HG03342 (cell line): Measurements from ENCODE around the gene ZSWIM1.
A peak's percentile ranks its signal among the peaks of the same experiment; 100 is the strongest.
"Not testable (repeated sequence)": the region's sequence is repeated elsewhere in the genome, so short reads cannot be mapped to it uniquely, and the experiment has no call there.

Source experiments
- ATAC-seq: cut with Tn5 transposase; IDR thresholded peaks from one replicate; pipeline ENCODE4 v1.9.1; 2021; ENCODE audit warnings: mild to moderate bottlenecking, moderate library complexity; ENCODE audit not compliant: unreplicated experiment

ZSWIM1 gene

DNA sequence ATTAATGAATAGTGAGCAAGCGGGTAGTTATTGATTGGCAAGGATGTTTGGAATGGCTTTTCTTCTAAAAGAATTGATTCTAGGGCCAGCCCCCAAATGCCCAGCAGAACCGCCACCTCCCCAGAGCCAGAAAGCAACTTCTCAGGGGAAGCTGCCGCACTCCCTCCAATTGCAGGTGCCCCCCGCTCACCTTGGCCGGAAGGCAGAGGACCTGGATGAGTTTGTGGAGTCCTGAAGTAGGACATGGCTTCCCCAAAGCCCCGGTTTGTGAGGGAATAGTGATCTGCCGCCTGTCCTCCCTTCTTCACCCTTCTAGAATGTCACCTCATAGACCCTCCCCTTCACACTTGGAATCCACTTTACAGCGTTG, 6.3 kb downstream of the ZSWIM1 start, which contains the start of gene SPATA25:
TSS of gene SPATA25 (minus strand) at position 277 of the 370 bp plus-strand sequence. CDS start at position 245, 32 bp downstream.
- ATAC-seq = no peak

GRCh38 chr20:45888681-45889080, 7.7 kb downstream of the ZSWIM1 start:
- no peak for ATAC-seq

- ATAC-seq = no peak
Observed at GRCh38 chr20:45890077-45890984, 9.3 kb downstream of the ZSWIM1 start.

DNA sequence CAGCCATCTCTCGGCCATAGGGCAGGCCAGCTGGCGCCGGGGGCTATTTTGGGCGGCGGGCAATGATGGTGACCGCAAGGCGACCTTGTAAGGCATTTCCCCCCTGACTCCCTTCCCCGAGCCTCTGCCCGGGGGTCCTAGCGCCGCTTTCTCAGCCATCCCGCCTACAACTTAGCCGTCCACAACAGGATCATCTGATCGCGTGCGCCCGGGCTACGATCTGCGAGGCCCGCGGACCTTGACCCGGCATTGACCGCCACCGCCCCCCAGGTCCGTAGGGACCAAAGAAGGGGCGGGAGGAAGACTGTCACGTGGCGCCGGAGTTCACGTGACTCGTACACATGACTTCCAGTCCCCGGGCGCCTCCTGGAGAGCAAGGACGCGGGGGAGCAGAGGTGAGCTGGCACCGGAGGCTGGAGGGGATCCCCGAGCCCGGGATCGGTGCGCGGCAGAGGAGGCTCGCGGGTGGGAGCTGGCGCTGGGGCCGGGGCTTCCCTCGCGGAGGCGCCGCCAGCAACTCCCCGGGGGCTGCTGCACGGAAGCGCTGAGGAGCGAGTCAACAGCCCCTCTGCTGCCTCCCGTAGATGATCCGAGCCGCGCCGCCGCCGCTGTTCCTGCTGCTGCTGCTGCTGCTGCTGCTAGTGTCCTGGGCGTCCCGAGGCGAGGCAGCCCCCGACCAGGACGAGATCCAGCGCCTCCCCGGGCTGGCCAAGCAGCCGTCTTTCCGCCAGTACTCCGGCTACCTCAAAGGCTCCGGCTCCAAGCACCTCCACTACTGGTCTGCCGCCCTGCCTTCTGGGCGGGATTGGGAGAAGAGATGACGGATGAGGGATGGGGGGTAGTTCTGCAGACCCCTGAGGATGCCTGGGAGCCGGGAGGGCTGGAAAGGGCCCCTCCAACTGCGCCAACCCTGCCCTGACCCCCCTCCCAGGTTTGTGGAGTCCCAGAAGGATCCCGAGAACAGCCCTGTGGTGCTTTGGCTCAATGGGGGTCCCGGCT, 10.3 kb downstream of the ZSWIM1 start, which contains the start of the genes CTSA and NEURL2:
TSS of gene CTSA (plus strand) at position 351 of the 999 bp plus-strand sequence. CDS start at position 585, 234 bp downstream.
TSS of gene NEURL2 (minus strand) at position 224 of the 999 bp plus-strand sequence. CDS start at position 7, 217 bp downstream.
- ATAC-seq = peak; percentile 68

DNA sequence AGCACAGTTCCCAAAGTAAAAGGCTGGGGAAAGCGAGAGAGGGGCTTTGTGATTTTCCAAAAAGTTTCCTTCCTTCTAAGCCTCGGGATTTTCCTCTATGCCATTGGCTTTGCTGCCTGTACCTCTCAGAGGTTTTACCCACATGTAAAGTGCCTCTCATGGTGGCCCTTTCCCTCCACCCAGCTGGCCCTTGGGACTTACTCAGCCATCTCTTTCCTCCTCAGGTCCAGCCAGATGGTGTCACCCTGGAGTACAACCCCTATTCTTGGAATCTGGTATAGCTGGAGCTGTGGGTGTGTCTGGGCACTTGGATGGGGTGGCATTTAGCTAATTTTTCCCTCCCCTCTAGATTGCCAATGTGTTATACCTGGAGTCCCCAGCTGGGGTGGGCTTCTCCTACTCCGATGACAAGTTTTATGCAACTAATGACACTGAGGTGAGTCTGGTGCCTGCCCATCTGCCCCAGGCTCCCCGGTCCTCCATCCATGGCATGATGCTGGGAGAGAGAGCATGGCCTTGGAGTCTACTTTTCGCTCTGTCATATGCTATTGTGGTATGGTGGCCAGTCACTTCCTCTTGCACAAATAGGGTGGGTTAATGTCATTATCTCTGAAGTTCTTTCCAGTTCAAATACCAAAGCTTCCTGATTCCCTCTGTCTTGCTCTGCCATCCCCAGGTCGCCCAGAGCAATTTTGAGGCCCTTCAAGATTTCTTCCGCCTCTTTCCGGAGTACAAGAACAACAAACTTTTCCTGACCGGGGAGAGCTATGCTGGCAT, 11.2 kb downstream of the ZSWIM1 start:
- no peak for ATAC-seq

DNA sequence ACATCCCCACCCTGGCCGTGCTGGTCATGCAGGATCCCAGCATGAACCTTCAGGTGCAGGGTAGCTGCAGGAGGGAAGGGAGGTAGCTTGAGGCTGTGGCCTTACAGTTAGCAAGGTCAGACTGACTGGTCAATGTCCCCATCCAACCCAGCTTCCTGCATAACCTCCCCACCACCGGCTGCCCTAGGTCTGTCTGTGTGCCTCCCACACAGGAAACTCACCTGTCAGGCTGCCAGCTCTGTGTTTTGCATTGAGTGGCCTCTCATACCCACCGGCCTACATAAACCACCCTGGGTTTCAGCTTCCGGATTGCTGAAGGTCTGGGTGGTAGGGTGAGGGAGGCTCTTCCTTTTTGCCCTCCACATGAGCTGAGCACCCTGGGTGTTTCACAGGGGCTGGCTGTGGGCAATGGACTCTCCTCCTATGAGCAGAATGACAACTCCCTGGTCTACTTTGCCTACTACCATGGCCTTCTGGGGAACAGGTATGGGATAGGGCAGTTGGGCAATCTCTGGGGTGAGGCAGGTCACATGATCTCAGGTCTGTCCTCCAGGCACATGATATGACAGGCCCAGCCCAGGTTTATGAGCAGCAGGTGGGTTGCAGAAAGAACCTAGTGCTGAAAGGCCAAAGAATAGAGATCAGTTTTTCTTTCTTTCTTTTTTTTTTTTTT, 11.9 kb downstream of the ZSWIM1 start:
- ATAC-seq = no peak

DNA sequence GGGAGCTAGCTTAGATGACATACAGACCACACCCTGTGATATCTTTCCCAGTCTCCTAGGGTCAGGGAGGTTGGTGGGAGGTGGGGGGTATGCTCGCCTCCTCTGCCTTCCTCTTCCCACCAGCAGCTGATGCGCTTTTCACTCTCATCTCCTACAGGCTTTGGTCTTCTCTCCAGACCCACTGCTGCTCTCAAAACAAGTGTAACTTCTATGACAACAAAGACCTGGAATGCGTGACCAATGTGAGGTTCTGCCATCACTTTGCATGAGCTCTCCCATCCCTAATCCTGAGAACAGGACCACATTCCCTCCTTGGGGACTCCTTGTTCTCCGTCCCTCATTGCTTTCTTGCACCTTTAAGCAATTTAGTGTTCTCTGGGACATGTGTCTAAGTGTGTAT, 12.8 kb downstream of the ZSWIM1 start:
- no peak for ATAC-seq

GRCh38 chr20:45894797-45895196, 13.8 kb downstream of the ZSWIM1 start:
- no peak for ATAC-seq

DNA sequence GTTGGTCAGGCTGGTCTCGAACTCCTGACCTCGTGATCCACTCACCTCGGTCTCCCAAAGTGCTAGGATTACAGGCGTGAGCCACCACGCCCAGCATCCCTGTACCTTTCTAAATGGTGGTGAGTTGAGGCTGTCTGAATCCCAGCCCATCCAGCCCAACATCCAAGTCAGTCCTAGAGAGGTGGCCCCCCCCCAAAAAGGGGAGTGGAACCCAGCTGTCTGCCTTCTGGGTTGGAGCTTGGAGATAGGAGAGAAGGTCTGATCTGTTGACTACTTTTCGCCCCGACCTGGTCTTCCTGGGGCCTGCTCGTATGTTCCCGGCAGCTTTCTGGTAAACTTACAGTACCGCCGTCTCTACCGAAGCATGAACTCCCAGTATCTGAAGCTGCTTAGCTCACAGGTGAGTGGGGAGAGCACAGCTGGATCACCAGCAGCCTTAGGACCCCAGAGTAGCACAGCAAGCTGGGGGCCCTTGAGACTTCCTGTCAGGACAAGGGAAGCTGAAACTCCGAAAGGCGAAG, 15.7 kb downstream of the ZSWIM1 start:
- ATAC-seq = no peak

- no peak for ATAC-seq
Observed at GRCh38 chr20:45897289-45897688, 16.3 kb downstream of the ZSWIM1 start.

- ATAC-seq = no peak
Observed at GRCh38 chr20:45897692-45898091, 16.7 kb downstream of the ZSWIM1 start.

GRCh38 chr20:45898285-45898684, 17.3 kb downstream of the ZSWIM1 start:
- no peak for ATAC-seq

DNA sequence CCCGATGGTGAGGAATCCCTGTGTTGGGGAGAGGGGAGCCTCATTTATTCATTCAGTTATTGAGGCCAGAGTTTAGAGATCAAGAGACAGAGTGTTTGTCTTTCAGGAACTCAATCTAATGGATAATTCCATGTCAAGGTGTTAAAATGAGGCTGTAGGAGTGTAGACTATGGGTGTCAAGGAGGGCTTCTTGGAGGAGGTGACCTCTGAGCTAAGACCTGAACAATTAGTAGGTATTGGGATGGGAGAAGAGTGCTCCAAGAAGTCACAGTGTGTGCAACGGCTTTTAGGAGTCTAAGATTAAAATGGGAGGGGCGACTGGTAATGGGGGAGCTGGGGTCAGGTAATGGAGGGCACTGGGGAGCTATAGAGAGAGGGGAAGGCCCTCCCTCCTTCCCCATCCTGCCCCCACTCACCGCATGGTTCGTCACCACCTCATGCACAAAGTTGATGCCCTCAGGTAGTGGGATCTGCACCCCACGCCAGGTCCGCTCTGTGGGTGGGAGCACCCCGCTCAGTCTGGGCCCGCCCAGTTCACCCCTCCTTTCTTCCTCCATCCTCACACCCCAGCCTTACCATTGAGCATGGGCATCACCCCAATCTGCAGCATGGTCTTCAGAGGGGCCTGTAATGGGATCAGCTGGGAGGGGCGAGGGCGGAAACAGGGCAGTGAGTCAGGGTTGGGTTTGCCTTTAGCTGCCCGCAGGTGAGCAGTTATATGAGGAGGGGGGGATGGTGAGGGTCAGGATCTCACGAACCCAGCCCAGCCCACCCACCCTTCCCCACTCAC, 18.2 kb downstream of the ZSWIM1 start:
- no peak for ATAC-seq

DNA sequence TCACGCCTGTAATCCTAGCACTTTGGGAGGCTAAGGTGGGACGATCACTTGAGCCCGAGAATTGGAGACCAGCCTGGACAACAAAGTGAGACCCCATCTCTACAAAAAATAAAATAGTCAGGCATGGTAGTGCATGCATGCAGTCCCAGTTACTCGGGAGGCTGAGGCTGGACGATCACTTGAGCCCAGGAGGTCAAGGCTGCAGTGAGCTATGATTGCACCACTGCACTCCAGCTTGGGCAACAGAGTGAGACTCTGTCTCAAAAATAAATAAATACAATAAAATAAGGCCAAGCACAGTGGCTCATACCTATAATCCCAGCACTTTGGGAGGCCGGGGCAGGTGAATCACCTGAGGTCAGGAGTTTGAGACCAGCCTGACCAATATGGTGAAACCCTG, 20.3 kb downstream of the ZSWIM1 start:
- not testable (repeated sequence) for ATAC-seq

DNA sequence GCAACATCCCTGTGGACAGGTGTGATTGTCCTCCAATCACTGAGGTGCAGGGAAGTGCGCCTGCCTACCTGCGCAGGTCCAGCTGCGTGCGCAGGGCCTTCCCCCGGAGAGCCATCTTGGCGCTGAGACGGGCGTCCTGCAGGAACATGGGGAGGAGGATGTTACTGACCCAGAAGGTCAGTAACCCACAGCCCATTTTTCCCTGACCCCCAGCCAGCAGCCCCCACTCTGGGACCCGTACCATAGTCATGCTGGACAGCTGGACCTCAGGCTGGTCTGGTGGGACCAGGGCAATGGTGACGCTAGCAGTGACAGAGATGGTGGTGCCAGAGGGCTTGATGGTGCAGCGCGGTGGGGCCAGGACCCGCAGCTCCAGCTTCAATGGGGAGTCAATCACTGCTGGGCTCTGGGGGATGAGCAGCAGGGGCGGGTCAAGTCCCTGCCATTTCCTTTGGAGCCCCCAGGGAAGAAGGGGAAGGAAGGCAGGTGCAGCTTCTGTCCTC, 21.2 kb downstream of the ZSWIM1 start:
- no peak for ATAC-seq

- no peak for ATAC-seq
Observed at GRCh38 chr20:45904583-45905504, 23.8 kb downstream of the ZSWIM1 start.

GRCh38 chr20:45905505-45906079, 24.6 kb downstream of the ZSWIM1 start:
- no peak for ATAC-seq
